Testis (tissue), 3 donors: ENCODE data around the gene HCK. TPM values are rescaled to one million over a fixed set of nuclear protein-coding genes. Genes with fewer than 3 reads are reported as not detected.

Experiments
- DNase-seq: peaks from one replicate; pipeline ENCODE4 v3.0.0-alpha.2; 2019
- H3K27ac ChIP-seq, 2 donors: fragments of 200-600 bp; sonication (generic); one replicate each; pipeline ENCODE4 v1.5.1; 2019
- H3K27me3 ChIP-seq: fragments of 200-600 bp; sonication (generic); one replicate; pipeline ENCODE4 v1.5.1; 2019
- H3K36me3 ChIP-seq: fragments of 200-600 bp; sonication (generic); one replicate; pipeline ENCODE4 v1.5.1; 2017; ENCODE audit warnings: low read depth; ENCODE audit errors: missing control alignments
- H3K4me1 ChIP-seq: fragments of 200-600 bp; sonication (generic); one replicate; pipeline ENCODE4 v1.5.1; 2019
- H3K4me3 ChIP-seq, 2 donors: fragments of 200-600 bp; sonication (generic); one replicate each; pipeline ENCODE4 v1.5.1; 2017 to 2019
- H3K9me3 ChIP-seq: fragments of 200-600 bp; sonication (generic); one replicate; pipeline ENCODE4 v1.5.1; 2017
- POLR2A ChIP-seq: fragments of 450-650 bp; IDR thresholded peaks from one replicate; pipeline ENCODE4 v1.6.1; 2017; ENCODE audit warnings: antibody characterized with exemption, mild to moderate bottlenecking, moderate library complexity
- WGBS, 2 donors: methylation state at CpG; one replicate each; pipeline ENCODE4 v1.1.5; 2018; 5-methylcytosine and 5-hydroxymethylcytosine counted together
- intact Hi-C: fragments of 100-400 bp; cut with DNase I; formaldehyde crosslinking; loops from one replicate; pipeline ENCODE4 v1.15.1; 2023; ENCODE audit warnings: low total_unique reads
- polyA plus RNA-seq: library from polyadenylated mRNA; stranded (reverse); fragments of 350-450 nt; fragmentation: Illumina TruSeq; extraction: RNeasy Lipid Tissue Mini Kit (QIAGEN cat#74804); gene quantifications from one replicate; pipeline ENCODE4 v1.2.3, GENCODE V29; 2014; ENCODE audit warnings: low read depth, low replicate concordance; ENCODE audit not compliant: insufficient read depth
- total RNA-seq, 2 donors: library from RNA; depleted of rRNA; stranded (reverse); fragments of >200 nt; gene quantifications; one replicate each; pipeline ENCODE4 v1.2.3, GENCODE V29; 2016
- TF ChIP-seq, protein P1 (sequence below), 3 experiments: fragments of 450-650 bp in 2 of 3; fragments of 200-600 bp in 1 of 3; sonication (generic) in 1 of 3; IDR thresholded peaks; one replicate each; pipeline ENCODE4 v1.5.1; 2016 to 2019; ENCODE audit warnings: antibody characterized with exemption in 3 of 3, mild to moderate bottlenecking in 2 of 3, moderate library complexity in 1 of 3

The HCK gene
- total and polyA plus RNA-seq, 3 donors from 2014 or later: 1.3 to 8.9 (median 4.5) TPM

DNA sequence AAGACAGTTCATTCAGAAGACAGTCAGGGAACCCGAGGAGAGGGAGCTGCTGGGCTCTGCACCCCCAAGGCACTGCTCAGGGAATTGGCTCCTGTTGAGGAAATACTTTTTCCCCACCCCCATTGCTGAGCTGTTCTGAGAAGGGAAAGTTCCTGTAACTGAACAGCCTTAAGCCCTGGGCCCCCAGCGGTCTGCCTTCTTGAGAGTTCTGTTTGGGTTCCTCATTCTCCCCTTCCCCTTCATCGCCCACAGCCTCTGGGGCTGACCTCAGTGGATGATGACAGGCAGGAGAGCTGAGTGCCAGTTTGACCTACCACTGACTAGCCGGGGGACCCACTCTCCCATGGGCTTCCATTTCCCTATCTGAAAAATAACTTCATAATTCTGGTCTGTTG lies 10.7 kb downstream of the HCK start:
- Histone ChIP-seq H3K4me3 (no peak overlapping the region), H3K9me3 (no peaks in the 10 kb centered on the region), H3K4me1 (no peaks in the 10 kb centered on the region), H3K27me3 (no peaks in the 10 kb centered on the region), H3K27ac (no peak overlapping the region), H3K36me3 (no peaks in the 10 kb centered on the region)
- peak; percentile 35 for DNase-seq
- intact Hi-C loops: no loop called here
- 72 to 87% methylated on average over 4 of the region's 4 CpGs for WGBS, 2 donors
- no peak for TF ChIP-seq POLR2A
- TF ChIP-seq, protein P1, sequence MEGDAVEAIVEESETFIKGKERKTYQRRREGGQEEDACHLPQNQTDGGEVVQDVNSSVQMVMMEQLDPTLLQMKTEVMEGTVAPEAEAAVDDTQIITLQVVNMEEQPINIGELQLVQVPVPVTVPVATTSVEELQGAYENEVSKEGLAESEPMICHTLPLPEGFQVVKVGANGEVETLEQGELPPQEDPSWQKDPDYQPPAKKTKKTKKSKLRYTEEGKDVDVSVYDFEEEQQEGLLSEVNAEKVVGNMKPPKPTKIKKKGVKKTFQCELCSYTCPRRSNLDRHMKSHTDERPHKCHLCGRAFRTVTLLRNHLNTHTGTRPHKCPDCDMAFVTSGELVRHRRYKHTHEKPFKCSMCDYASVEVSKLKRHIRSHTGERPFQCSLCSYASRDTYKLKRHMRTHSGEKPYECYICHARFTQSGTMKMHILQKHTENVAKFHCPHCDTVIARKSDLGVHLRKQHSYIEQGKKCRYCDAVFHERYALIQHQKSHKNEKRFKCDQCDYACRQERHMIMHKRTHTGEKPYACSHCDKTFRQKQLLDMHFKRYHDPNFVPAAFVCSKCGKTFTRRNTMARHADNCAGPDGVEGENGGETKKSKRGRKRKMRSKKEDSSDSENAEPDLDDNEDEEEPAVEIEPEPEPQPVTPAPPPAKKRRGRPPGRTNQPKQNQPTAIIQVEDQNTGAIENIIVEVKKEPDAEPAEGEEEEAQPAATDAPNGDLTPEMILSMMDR (IDR thresholded peaks at IDR 0.05): no peak

DNA sequence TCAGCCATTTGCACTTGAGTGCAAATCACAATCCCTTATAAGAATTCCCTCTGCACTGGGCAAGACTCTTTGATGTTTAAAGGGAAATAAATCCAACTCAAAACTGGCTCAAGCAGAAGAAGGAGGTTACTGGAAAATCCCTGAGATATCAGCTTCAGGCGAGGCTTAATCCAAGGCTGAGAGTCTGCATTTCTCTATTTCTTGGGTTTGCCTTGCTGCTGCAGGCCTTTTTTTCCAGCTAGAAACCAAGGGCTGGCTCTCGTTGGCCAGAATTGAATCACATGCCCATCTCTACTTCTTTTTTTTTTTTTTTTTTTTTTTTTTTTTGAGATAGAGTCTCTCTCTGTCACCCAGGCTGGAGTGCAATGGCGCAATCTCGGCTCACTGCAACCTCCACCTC lies 11.7 kb downstream of the HCK start:
- no peak for TF ChIP-seq POLR2A
- TF ChIP-seq, protein P1 (IDR thresholded peaks at IDR 0.05): no peak
- Histone ChIP-seq H3K4me1 (no peaks in the 10 kb centered on the region), H3K4me3 (no peak overlapping the region), H3K27me3 (no peaks in the 10 kb centered on the region), H3K27ac (no peak overlapping the region), H3K9me3 (no peaks in the 10 kb centered on the region), H3K36me3 (no peaks in the 10 kb centered on the region)
- 67 to 75% methylated on average over 4 of the region's 4 CpGs for WGBS, 2 donors
- intact Hi-C loops: no loop called here
- DNase-seq: no peak

DNA sequence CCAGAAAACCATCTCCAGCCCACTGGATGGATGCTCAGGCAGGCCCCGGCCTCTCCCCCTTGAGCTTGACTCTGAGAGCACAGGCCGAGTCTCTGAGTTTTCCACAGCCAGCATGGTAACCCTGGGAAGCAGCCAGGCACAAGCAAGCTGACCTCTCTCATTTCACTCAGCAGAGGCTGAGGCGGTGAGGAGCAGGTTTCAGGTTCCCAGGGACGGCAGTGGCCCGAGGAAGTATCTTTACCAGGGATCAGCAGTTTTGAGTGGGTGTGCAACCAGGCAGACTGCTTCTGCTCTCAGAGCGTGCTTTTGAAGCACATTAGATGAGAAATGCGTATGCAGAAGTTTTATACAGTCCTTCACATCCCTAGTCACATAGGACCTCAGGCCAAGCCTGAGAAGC lies 12.6 kb downstream of the HCK start:
- Histone ChIP-seq H3K27me3 (no peaks in the 10 kb centered on the region), H3K36me3 (no peaks in the 10 kb centered on the region), H3K9me3 (no peaks in the 10 kb centered on the region), H3K27ac (no peak overlapping the region), H3K4me3 (no peak overlapping the region), H3K4me1 (no peaks in the 10 kb centered on the region)
- no peak for DNase-seq
- 59 to 68% methylated on average over 7 of the region's 7 CpGs for WGBS, 2 donors
- intact Hi-C loops: no loop called here
- TF ChIP-seq, protein P1 (IDR thresholded peaks at IDR 0.05): no peak
- no peak for TF ChIP-seq POLR2A

DNA sequence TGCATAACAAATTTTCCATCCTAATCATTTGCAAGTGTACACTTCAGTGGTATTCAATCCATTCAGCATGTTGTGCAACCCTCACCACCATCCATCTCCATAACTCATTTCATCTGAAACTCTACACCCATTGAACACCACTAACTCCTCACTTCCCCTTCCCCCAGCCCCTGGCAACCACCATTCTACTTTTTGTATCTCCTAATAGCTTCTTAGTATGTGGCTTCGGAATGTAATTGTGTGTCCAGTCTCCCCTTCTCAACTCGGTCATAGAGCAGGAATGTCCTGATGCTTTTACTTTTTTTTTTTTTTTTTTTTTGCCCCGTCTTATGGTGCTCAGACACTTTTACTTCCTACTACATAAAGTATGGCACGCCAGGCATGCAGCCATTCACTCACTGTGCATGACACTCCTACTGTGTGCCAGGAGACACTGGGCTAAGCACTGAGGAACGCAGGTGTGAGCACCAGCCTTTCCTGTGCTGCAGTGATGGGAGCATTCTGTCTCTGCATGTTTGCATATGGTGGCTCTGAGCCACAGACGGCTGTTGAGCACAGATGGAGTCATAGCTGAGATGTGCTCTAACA lies 15.3 kb downstream of the HCK start:
- no peaks in the 10 kb centered on the region for H3K36me3 ChIP-seq
- no peak for TF ChIP-seq POLR2A
- TF ChIP-seq, protein P1 (IDR thresholded peaks at IDR 0.05): no peak
- H3K4me1 ChIP-seq: no peaks in the 10 kb centered on the region
- no peak overlapping the region for H3K4me3 ChIP-seq
- WGBS, 2 donors: 60 to 67% methylated on average over 6 of the region's 6 CpGs
- H3K9me3 ChIP-seq: no peaks in the 10 kb centered on the region
- H3K27ac ChIP-seq: no peak overlapping the region
- H3K27me3 ChIP-seq: no peaks in the 10 kb centered on the region
- intact Hi-C loops: no loop called here
- no peak for DNase-seq

DNA sequence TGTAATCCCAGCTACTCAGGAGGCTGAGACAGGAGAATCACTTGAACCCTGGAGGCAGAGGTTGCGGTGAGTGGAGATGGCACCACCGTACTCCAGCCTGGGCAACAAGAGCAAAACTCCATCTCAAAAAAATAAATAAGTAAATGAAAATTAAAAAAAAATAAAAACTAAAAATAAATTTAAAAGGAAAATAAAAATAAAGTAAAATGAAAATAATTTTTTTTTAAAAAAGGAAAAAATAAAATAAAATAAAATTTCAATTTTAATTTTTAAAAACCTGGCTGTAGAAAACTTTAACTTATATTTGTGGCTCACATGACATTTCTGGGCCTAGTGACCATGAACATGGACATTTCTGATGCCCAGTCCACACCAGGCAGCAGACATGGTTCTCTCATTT lies 16.1 kb downstream of the HCK start:
- no peak for DNase-seq
- H3K27me3 ChIP-seq: no peaks in the 10 kb centered on the region
- H3K9me3 ChIP-seq: no peaks in the 10 kb centered on the region
- no peak overlapping the region for H3K27ac ChIP-seq
- WGBS, 2 donors: 92 to 98% methylated on average over 2 of the region's 2 CpGs
- no peak overlapping the region for H3K4me3 ChIP-seq
- intact Hi-C loops: no loop called here
- H3K4me1 ChIP-seq: no peaks in the 10 kb centered on the region
- H3K36me3 ChIP-seq: no peaks in the 10 kb centered on the region
- TF ChIP-seq, protein P1 (IDR thresholded peaks at IDR 0.05): no peak
- no peak for TF ChIP-seq POLR2A
